ENCODE results near the gene ERAS. TPM values are rescaled to one million over a fixed set of nuclear protein-coding genes. Genes with fewer than 3 reads are reported as not detected.

ERAS gene
- total and polyA plus RNA-seq, 2 experiments from 2014 or later = 1.3 to 2.4 TPM

- Mint-ChIP-seq H3K36me3 (ENCODE audit: low read depth) (peaks cover 19% of the 10 kb centered on the region), H3K9me3 (no peaks in the 10 kb centered on the region), H3K27me3 (ENCODE audit: insufficient read depth, low read depth, poor library complexity) (peaks cover 8% of the 10 kb centered on the region), H3K4me3 (peak overlapping the region; percentile 98), H3K27ac (peak overlapping the region; percentile 100), H3K4me1 (peaks cover 6% of the 10 kb centered on the region; the same call in 2 of the 3 replicates)
- TF ChIP-seq POLR2AphosphoS5 (IDR thresholded peaks at IDR 0.05; ENCODE audit: low read depth) = peak; percentile 42; the same call in 1 of the 2 replicates
- TF ChIP-seq JUNB (IDR thresholded peaks at IDR 0.05; ENCODE audit: unreplicated experiment) = no peak
- H4K20me1 ChIP-seq (replicated peaks; ENCODE audit: insufficient read depth) = no peaks in the 10 kb centered on the region
- no peaks in the 10 kb centered on the region for H3K9me2 ChIP-seq (ENCODE audit: insufficient read depth)
- H3K4me2 ChIP-seq = peak overlapping the region; percentile 80
- no peaks in the 10 kb centered on the region for H3K79me2 ChIP-seq (replicated peaks; ENCODE audit: insufficient read depth)
- peak; percentile 88 for DNase-seq (ENCODE audit: low spot score)
- peaks cover 3% of the 10 kb centered on the region; the same call in 1 of the 2 replicates for H3K4me1 ChIP-seq (ENCODE audit: insufficient read depth)
- no peak overlapping the region for H2AFZ ChIP-seq
- H3K4me3 ChIP-seq = peak overlapping the region; percentile 62
- H3F3A ChIP-seq (replicated peaks; ENCODE audit: low read depth) = 0 out of 2 replicates have a peak, but pooled peaks cover 2% of the 10 kb centered on the region
- no peaks in the 10 kb centered on the region for H3K27me3 ChIP-seq (ENCODE audit: insufficient read depth)
- H3K36me3 ChIP-seq (ENCODE audit: insufficient read depth) = no peaks in the 10 kb centered on the region
- peak; percentile 68 for ATAC-seq
- H3K27ac ChIP-seq (ENCODE audit: low read depth) = peak overlapping the region; percentile 96
Measured at GRCh38 chrX:48802089-48802904, 24.0 kb upstream of the ERAS start.

GRCh38 chrX:48802905-48803200 lies 23.5 kb upstream of the ERAS start:
- no peak for DNase-seq (ENCODE audit: low spot score)
- H3K9me3 Mint-ChIP-seq = no peaks in the 10 kb centered on the region
- H3K27ac Mint-ChIP-seq = peak overlapping the region; percentile 100
- H3K27me3 ChIP-seq (ENCODE audit: insufficient read depth) = no peaks in the 10 kb centered on the region
- H3K36me3 Mint-ChIP-seq (ENCODE audit: low read depth) = peaks cover 19% of the 10 kb centered on the region
- no peak overlapping the region for H2AFZ ChIP-seq
- no peaks in the 10 kb centered on the region for H3K9me2 ChIP-seq (ENCODE audit: insufficient read depth)
- 0 out of 2 replicates have a peak, but pooled peaks cover 2% of the 10 kb centered on the region for H3F3A ChIP-seq (replicated peaks; ENCODE audit: low read depth)
- no peaks in the 10 kb centered on the region for H3K79me2 ChIP-seq (replicated peaks; ENCODE audit: insufficient read depth)
- peak; percentile 35 for TF ChIP-seq REST (IDR thresholded peaks at IDR 0.05; ENCODE audit: unreplicated experiment)
- no peak for TF ChIP-seq EZH2 (IDR thresholded peaks at IDR 0.05; ENCODE audit: low read depth, unreplicated experiment)
- no peak for TF ChIP-seq POLR2AphosphoS5 (IDR thresholded peaks at IDR 0.05; ENCODE audit: low read depth)
- peak overlapping the region; percentile 98 for H3K4me3 Mint-ChIP-seq
- peak overlapping the region; percentile 93 for H3K27ac ChIP-seq (ENCODE audit: low read depth)
- peaks cover 8% of the 10 kb centered on the region for H3K27me3 Mint-ChIP-seq (ENCODE audit: insufficient read depth, low read depth, poor library complexity)
- peak overlapping the region; percentile 80 for H3K4me2 ChIP-seq
- ATAC-seq = no peak
- H3K4me3 ChIP-seq = peak overlapping the region; percentile 62
- H4K20me1 ChIP-seq (replicated peaks; ENCODE audit: insufficient read depth) = no peaks in the 10 kb centered on the region
- peaks cover 6% of the 10 kb centered on the region; the same call in 2 of the 3 replicates for H3K4me1 Mint-ChIP-seq
- peaks cover 3% of the 10 kb centered on the region; the same call in 1 of the 2 replicates for H3K4me1 ChIP-seq (ENCODE audit: insufficient read depth)
- H3K36me3 ChIP-seq (ENCODE audit: insufficient read depth) = no peaks in the 10 kb centered on the region

- no peak overlapping the region for H2AFZ ChIP-seq
- no peak overlapping the region for H3K4me3 ChIP-seq
- DNase-seq (ENCODE audit: low spot score) (no peak), ATAC-seq (no peak)
- H3K79me2 ChIP-seq (replicated peaks; ENCODE audit: insufficient read depth) = no peaks in the 10 kb centered on the region
- no peaks in the 10 kb centered on the region for H3K27me3 ChIP-seq (ENCODE audit: insufficient read depth)
- Mint-ChIP-seq H3K27me3 (ENCODE audit: insufficient read depth, low read depth, poor library complexity) (peaks cover 6% of the 10 kb centered on the region), H3K36me3 (ENCODE audit: low read depth) (peaks cover 19% of the 10 kb centered on the region), H3K9me3 (no peaks in the 10 kb centered on the region), H3K4me3 (no peak overlapping the region), H3K4me1 (peaks cover 2% of the 10 kb centered on the region; the same call in 2 of the 3 replicates), H3K27ac (no peak overlapping the region)
- no peak overlapping the region for H3K4me2 ChIP-seq
- H3K4me1 ChIP-seq (ENCODE audit: insufficient read depth) = peaks cover 3% of the 10 kb centered on the region; the same call in 1 of the 2 replicates
- no peaks in the 10 kb centered on the region for H4K20me1 ChIP-seq (replicated peaks; ENCODE audit: insufficient read depth)
- no peaks in the 10 kb centered on the region for H3K9me2 ChIP-seq (ENCODE audit: insufficient read depth)
- no peak for TF ChIP-seq ZNF331 (CRISPR knock-in tag; IDR thresholded peaks at IDR 0.05; ENCODE audit: low read depth)
- peak in 1 of 2 experiments; percentile 46; a peak in 2 of 4 replicates for TF ChIP-seq CTCF (conservative IDR thresholded peaks at IDR 0.05; ENCODE audit: low read depth in 2 of 2)
- no peak for TF ChIP-seq CREB1 (CRISPR knock-in tag; IDR thresholded peaks at IDR 0.05; ENCODE audit: low read depth)
- H3K27ac ChIP-seq (ENCODE audit: low read depth) = no peak overlapping the region
- no peaks in the 10 kb centered on the region for H3K36me3 ChIP-seq (ENCODE audit: insufficient read depth)
- H3F3A ChIP-seq (replicated peaks; ENCODE audit: low read depth) = 0 out of 2 replicates have a peak, but pooled peaks cover 2% of the 10 kb centered on the region
Measured at GRCh38 chrX:48806081-48806480, 20.2 kb upstream of the ERAS start.
